CMK (cell line): ENCODE results near the gene CENPQ.

Experiments
- DNase-seq: peaks from one replicate; pipeline ENCODE4 v3.0.0-alpha.2; 2010; ENCODE audit warnings: low read depth

Gene CENPQ

GRCh38 chr6:49504666-49505065 is 41.5 kb downstream of the CENPQ start:
- DNase-seq = no peak

GRCh38 chr6:49506569-49507111 is 43.5 kb downstream of the CENPQ start:
- no peak for DNase-seq

GRCh38 chr6:49509342-49509741 is 46.2 kb downstream of the CENPQ start:
- no peak for DNase-seq

- DNase-seq = no peak
Observed at GRCh38 chr6:49513153-49513989, 50.2 kb downstream of the CENPQ start.

- no peak for DNase-seq
Observed at GRCh38 chr6:49514571-49515484, 51.7 kb downstream of the CENPQ start.

GRCh38 chr6:49515485-49516146 is 52.4 kb downstream of the CENPQ start:
- DNase-seq = no peak

GRCh38 chr6:49516147-49516505 is 53.0 kb downstream of the CENPQ start:
- DNase-seq = no peak

GRCh38 chr6:49517919-49518318 is 54.7 kb downstream of the CENPQ start:
- no peak for DNase-seq

GRCh38 chr6:49519660-49520059 is 56.5 kb downstream of the CENPQ start:
- DNase-seq = no peak

GRCh38 chr6:49522710-49523593 is 59.8 kb downstream of the CENPQ start:
- no peak for DNase-seq

- no peak for DNase-seq
Observed at GRCh38 chr6:49523901-49524300, 60.7 kb downstream of the CENPQ start.

GRCh38 chr6:49524541-49524940 is 61.4 kb downstream of the CENPQ start:
- DNase-seq = no peak

GRCh38 chr6:49526598-49526997 is 63.4 kb downstream of the CENPQ start:
- DNase-seq = no peak

GRCh38 chr6:49527320-49527719 is 64.2 kb downstream of the CENPQ start:
- DNase-seq = no peak

GRCh38 chr6:49528571-49528970 is 65.4 kb downstream of the CENPQ start:
- no peak for DNase-seq

- DNase-seq = no peak
Observed at GRCh38 chr6:49530141-49530776, 67.1 kb downstream of the CENPQ start.

- peak; percentile 21 for DNase-seq
Observed at GRCh38 chr6:49531774-49532569, 68.8 kb downstream of the CENPQ start.

- no peak for DNase-seq
Observed at GRCh38 chr6:49535795-49536194, 72.6 kb downstream of the CENPQ start.

GRCh38 chr6:49539102-49539501 is 75.9 kb downstream of the CENPQ start:
- DNase-seq = no peak

GRCh38 chr6:49540614-49541013 is 77.4 kb downstream of the CENPQ start:
- no peak for DNase-seq
